ENCODE data around the gene PLCG1. TPM values are rescaled to one million over a fixed set of nuclear protein-coding genes. Genes with fewer than 3 reads are reported as not detected.

The PLCG1 gene
- total and polyA plus RNA-seq, 2 donors = 66.7 to 86.7 TPM

DNA sequence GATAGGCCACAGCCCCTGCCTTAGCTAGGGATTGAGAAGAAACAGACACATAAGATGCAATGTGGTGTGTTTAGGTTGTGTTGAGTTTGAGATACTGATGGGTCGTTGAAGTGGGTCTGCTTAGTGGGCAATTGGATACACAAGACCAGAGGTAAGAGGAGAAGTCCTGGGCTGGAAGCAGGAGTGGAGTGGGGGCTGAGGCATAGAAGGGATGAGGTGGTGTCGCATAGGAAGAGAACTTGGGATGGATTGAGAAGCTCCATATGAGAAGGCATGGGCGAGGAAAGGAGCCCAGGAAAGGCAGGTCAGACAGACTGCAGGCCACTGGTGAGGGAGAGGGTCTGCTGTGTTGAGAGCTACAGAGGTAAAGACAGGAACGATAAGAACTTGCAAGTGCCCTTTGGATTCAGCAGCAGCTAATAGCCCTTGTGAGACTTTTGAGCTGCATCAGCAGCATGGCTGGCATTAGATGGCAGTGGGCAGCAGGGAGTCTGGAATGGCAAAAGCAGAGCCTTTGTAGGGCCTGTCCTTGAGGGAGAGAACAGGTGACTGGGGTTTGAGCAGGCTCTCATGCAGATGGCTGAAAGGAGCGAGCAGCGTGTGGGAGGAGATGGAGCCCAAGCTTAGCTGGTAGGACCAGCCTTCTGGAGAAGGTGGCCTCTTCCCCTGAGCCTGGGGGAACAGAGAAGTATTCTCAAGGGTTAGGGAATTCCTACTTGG lies 33.2 kb downstream of the PLCG1 start:
- 92% methylated on average over 6 of the region's 6 CpGs for WGBS

DNA sequence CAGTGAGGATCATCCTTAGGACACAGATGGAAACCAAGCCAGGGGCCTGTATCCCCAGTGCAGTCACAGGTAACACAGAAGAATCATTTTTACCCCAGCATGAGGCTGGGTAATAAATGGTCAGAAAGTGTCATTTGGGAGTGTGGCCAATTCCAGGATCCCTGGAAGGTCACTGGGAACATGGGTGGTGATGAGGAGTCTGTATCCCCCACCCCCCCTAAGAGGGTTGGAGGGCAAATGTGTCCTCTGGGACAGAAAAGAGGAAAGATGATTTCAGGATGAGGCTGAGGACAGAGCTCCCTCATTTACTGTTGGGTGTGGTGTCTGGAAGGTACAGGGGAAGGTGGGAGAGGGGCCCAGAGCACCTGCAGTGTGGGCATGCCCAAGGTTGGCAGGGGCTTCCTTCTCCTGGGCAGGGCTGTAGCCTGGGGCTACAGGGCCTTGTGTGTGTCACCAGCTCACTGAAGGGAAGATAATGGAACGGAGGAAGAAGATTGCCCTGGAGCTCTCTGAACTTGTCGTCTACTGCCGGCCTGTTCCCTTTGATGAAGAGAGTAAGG lies 34.5 kb downstream of the PLCG1 start:
- no peak overlapping the region for H3K4me3 ChIP-seq (ENCODE audit: low read depth, low read length)
- peaks cover 3% of the 10 kb centered on the region for H3K36me3 ChIP-seq (ENCODE audit: insufficient read depth)
- 80% methylated on average over 3 of the region's 3 CpGs for WGBS
- no peak for DNase-seq (ENCODE audit: extremely low spot score)
- no peaks in the 10 kb centered on the region for H3K4me1 ChIP-seq (ENCODE audit: insufficient read depth)
- H3K27ac ChIP-seq (ENCODE audit: low read depth) = no peak overlapping the region

More for the DNA sequence above, 33.2 kb downstream of the PLCG1 start:
- no peak overlapping the region for H3K27ac ChIP-seq (ENCODE audit: low read depth)
- DNase-seq (ENCODE audit: extremely low spot score) = no peak
- no peak overlapping the region for H3K4me3 ChIP-seq (ENCODE audit: low read depth, low read length)
- H3K36me3 ChIP-seq (ENCODE audit: insufficient read depth) = peaks cover 7% of the 10 kb centered on the region
- H3K4me1 ChIP-seq (ENCODE audit: insufficient read depth) = no peaks in the 10 kb centered on the region

DNA sequence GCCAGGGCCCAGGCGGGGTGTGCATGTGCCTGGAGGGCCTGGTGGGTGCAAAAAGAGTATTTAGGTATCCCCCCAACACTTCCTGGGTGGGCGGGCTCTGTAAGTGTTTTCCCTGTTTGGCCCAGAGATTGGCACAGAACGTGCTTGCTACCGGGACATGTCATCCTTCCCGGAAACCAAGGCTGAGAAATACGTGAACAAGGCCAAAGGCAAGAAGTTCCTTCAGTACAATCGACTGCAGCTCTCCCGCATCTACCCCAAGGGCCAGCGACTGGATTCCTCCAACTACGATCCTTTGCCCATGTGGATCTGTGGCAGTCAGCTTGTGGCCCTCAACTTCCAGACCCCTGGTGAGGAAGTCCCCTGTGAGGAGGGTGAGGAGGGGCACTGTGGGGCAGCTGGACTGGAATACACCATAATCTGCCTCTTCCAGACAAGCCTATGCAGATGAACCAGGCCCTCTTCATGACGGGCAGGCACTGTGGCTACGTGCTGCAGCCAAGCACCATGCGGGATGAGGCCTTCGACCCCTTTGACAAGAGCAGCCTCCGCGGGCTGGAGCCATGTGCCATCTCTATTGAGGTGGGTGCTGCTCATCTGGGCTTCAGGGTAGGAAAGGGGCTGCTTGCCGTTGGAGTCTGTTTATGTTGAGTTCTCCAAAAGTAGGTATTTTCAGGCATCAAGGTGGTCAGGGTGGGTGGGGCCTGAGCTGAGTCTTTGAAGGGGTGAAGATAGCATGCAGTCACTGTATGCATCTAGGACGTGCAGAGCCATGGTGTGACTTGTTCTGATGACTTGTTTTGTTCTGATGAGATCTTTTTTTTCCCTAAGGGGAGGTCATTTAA lies 35.2 kb downstream of the PLCG1 start:
- H3K36me3 ChIP-seq (ENCODE audit: insufficient read depth) = peaks cover 3% of the 10 kb centered on the region
- H3K4me3 ChIP-seq (ENCODE audit: low read depth, low read length) = no peak overlapping the region
- H3K4me1 ChIP-seq (ENCODE audit: insufficient read depth) = no peaks in the 10 kb centered on the region
- peak overlapping the region; percentile 78 for H3K27ac ChIP-seq (ENCODE audit: low read depth)
- DNase-seq (ENCODE audit: extremely low spot score) = no peak
- WGBS = 60% methylated on average over 18 of the region's 18 CpGs

DNA sequence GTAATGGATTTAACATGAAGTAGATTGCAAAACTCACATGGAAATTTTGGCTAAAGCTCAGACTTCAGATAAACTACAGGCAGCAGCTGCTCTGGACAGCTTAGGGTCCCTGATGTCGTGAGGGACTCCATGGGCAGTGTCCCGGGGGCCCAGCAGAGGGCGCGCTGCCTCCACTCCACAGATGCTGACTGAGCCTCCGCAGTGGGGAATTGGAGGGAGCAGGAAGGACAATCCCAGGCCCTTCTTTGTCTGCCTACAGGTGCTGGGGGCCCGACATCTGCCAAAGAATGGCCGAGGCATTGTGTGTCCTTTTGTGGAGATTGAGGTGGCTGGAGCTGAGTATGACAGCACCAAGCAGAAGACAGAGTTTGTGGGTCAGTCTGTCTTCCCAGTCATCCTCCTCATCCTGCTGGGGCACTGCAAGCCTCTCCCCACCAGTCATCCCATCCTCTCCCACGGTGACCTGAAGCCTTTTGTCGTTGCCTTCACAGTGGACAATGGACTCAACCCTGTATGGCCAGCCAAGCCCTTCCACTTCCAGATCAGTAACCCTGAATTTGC lies 35.9 kb downstream of the PLCG1 start:
- H3K4me1 ChIP-seq (ENCODE audit: insufficient read depth) = no peaks in the 10 kb centered on the region
- WGBS = 19% methylated on average over 9 of the region's 9 CpGs
- peaks cover 3% of the 10 kb centered on the region for H3K36me3 ChIP-seq (ENCODE audit: insufficient read depth)

DNA sequence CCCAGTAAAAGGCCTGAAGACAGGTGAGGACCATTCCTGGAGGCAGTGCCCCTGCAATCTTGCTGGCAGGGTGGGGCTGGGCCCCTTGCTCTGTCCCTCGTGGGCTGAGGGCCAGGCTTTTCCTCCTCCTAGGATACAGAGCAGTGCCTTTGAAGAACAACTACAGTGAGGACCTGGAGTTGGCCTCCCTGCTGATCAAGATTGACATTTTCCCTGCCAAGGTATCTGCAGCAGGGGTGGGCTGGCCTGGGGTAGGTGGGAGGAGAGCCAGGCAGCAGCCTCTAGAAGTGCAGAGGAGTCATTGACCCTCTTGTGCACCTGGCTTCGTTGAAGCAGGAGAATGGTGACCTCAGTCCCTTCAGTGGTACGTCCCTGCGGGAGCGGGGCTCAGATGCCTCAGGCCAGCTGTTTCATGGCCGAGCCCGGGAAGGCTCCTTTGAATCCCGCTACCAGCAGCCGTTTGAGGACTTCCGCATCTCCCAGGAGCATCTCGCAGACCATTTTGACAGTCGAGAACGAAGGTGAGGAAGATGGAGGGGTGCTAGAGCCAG lies 36.5 kb downstream of the PLCG1 start:
- WGBS = 92% methylated on average over 13 of the region's 13 CpGs
- H3K4me1 ChIP-seq (ENCODE audit: insufficient read depth) = no peaks in the 10 kb centered on the region
- no peak overlapping the region for H3K27ac ChIP-seq (ENCODE audit: low read depth)
- H3K4me3 ChIP-seq (ENCODE audit: low read depth, low read length) = no peak overlapping the region
- peaks cover 3% of the 10 kb centered on the region for H3K36me3 ChIP-seq (ENCODE audit: insufficient read depth)
- DNase-seq (ENCODE audit: extremely low spot score) = no peak

More for the DNA sequence above, 35.9 kb downstream of the PLCG1 start:
- no peak overlapping the region for H3K4me3 ChIP-seq (ENCODE audit: low read depth, low read length)
- peak; percentile 40 for DNase-seq (ENCODE audit: extremely low spot score)
- H3K27ac ChIP-seq (ENCODE audit: low read depth) = no peak overlapping the region

DNA sequence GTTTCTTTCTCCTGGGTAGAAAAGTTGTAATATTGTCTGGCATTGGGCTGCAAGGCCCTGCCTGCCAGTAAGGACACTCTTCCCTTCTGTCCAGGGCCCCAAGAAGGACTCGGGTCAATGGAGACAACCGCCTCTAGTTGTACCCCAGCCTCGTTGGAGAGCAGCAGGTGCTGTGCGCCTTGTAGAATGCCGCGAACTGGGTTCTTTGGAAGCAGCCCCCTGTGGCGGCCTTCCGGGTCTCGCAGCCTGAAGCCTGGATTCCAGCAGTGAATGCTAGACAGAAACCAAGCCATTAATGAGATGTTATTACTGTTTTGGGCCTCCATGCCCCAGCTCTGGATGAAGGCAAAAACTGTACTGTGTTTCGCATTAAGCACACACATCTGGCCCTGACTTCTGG lies 37.0 kb downstream of the PLCG1 start:
- Histone ChIP-seq H3K4me1 (ENCODE audit: insufficient read depth) (no peaks in the 10 kb centered on the region), H3K4me3 (ENCODE audit: low read depth, low read length) (no peak overlapping the region), H3K27ac (ENCODE audit: low read depth) (no peak overlapping the region), H3K36me3 (ENCODE audit: insufficient read depth) (peaks cover 3% of the 10 kb centered on the region)
- DNase-seq (ENCODE audit: extremely low spot score) = no peak
- WGBS = 94% methylated on average over 10 of the region's 10 CpGs

DNA sequence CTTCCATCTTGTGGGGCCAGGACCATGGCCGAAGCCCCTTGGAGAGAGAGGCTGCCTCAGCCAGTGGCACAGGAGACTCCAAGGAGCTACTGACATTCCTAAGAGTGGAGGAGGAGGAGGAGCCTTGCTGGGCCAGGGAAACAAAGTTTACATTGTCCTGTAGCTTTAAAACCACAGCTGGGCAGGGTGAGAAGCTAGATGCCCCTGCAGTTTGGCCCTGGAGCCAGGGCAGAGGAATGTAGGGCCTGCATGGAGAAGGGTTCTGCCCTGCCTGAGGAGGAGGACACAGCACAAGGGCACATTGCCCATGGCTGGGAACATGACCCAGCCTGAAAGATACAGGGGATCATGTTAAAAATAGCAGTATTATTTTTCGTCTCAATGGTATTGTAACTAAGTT lies 37.4 kb downstream of the PLCG1 start:
- Histone ChIP-seq H3K36me3 (ENCODE audit: insufficient read depth) (peaks cover 3% of the 10 kb centered on the region), H3K4me3 (ENCODE audit: low read depth, low read length) (no peak overlapping the region), H3K27ac (ENCODE audit: low read depth) (no peak overlapping the region), H3K4me1 (ENCODE audit: insufficient read depth) (no peaks in the 10 kb centered on the region)
- 61% methylated on average over 2 of the region's 2 CpGs for WGBS
- DNase-seq (ENCODE audit: extremely low spot score) = no peak

DNA sequence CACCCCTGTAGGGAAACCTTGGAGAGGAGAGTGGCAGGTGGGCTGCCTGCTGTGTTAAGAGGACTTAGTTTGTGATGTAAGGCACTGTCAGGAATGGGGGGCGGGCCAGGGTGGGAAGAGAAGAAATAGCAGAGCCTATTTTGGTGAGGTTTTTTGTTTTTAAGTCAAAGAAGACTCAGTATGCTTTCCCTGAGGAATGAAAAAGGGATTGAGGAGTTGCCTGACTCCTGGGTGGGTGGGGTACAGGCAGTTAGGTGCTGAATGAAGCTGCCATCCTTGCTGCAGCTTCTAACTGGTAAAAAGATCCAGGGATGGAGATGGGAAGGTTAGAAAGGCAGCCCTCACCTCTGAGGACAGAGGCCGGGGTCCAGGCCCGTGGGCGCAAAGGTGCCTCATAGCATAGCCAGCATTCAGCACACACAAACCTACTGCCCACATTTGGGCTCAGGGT lies 37.9 kb downstream of the PLCG1 start:
- H3K27ac ChIP-seq (ENCODE audit: low read depth) = no peak overlapping the region
- WGBS = 96% methylated on average over 4 of the region's 4 CpGs
- no peak overlapping the region for H3K4me3 ChIP-seq (ENCODE audit: low read depth, low read length)
- H3K36me3 ChIP-seq (ENCODE audit: insufficient read depth) = no peaks in the 10 kb centered on the region
- DNase-seq (ENCODE audit: extremely low spot score) = no peak
- H3K4me1 ChIP-seq (ENCODE audit: insufficient read depth) = no peaks in the 10 kb centered on the region

DNA sequence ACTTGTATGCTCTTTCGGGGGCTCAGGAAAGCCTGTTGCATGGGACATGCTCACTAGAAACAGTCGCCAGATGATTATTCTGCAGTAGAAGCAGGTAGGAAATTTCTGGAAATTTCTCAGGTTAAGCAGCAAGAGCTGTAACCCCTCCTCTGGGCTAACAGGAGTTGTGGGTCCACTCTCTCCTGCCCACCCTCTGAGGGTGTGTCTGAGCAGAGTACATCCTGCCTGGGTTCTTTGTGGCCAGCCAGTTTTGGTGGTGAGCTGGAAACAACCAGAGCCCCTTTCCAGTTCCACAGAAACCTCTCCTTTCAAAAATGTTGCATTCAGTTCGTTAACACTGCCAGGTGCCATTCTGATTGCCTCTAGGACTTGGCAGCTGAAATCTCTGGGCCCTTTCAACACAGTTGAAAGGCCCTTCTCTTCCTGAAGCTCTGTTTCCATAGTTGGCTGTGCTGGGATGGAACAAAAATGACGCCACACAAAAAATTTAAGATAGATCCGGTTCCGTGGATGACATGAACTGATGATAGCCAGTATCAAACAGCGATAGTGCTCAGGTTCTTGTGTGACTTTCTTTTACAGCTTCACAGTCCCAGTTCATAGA lies 38.5 kb downstream of the PLCG1 start:
- Histone ChIP-seq H3K36me3 (ENCODE audit: insufficient read depth) (no peaks in the 10 kb centered on the region), H3K27ac (ENCODE audit: low read depth) (no peak overlapping the region), H3K4me3 (ENCODE audit: low read depth, low read length) (no peak overlapping the region), H3K4me1 (ENCODE audit: insufficient read depth) (no peaks in the 10 kb centered on the region)
- DNase-seq (ENCODE audit: extremely low spot score) = no peak
- 88% methylated on average over 7 of the region's 7 CpGs for WGBS

DNA sequence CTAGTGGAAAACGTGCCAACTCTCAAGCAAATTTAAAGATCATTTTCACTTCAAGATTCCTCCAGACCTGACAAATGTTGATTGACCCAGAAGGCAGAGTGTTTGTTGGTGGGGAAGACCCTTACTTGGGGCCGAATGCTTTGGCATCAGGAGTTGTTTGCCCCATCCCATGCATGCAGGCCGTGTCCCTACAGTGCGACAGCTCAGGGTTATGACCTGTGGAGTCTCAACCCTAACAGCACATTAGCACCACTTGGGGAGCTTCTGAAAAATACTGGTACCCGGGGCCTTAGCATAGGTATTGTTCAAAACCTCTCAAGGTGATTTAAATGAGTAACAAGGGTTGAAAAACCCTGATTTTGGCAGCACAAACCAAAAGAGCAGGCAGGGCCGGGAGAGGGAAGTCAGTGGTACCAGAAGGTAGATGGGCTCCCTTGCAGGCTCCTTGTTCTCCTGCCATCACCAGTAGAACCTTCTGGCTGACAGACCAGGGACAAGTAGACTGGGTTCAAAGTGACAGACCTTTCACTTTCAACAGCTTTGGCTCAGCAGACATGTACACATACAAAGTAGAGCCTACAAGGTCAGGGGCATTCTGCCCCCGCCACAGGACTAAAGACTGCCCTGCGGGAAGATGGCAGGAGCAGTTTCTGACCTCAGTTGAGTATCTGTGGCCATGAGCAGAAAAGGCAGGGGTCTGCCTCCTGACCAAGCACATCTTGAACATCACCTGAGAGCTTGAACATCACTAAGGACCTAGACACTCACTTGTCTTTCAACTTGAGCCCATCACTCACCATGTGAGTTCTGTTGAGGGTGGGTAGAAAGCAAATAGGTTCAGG lies 39.6 kb downstream of the PLCG1 start:
- 89% methylated on average over 8 of the region's 8 CpGs for WGBS
- DNase-seq (ENCODE audit: extremely low spot score) = no peak
- H3K4me1 ChIP-seq (ENCODE audit: insufficient read depth) = no peaks in the 10 kb centered on the region
- H3K36me3 ChIP-seq (ENCODE audit: insufficient read depth) = no peaks in the 10 kb centered on the region
- no peak overlapping the region for H3K4me3 ChIP-seq (ENCODE audit: low read depth, low read length)
- no peak overlapping the region for H3K27ac ChIP-seq (ENCODE audit: low read depth)

DNA sequence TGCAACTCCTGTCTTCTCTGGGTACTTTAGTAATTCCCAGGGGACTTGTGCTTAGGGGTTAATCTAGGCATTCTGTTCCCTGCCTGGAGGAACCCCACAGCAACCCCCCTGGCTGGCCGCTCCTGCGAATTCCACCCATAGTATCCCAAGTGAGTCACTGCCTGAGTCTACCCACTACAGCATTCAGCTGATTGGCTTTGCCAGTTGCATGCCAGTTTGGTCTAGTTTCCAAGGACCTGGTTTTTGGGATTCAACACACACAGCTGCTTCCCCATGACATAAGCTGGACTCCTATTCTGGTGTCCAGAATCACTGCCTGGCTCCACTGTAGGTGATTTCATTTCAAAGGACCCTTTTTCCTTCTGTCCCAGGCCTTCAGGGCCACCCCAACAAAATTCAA lies 40.3 kb downstream of the PLCG1 start:
- no peak for DNase-seq (ENCODE audit: extremely low spot score)
- WGBS = 40% methylated on average over 2 of the region's 2 CpGs

DNA sequence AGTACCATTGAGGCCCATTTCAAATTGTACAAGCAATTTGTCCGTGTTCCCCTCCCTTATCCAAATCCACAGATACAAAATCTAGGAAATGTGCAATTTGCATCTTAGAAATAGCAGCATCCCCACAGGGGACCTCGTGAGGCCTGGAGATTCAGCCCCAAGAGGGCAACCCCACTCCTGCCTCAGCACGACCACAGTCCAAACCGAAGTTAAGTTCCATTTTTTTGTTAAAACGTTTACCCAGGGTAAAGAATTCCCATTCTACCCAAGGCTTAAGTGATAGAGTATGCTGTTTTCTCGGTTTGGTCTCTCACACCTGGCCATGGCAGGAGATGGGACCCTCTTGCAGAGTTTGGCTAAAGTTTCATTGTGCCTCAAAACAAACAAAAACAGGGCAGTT lies 41.2 kb downstream of the PLCG1 start:
- Histone ChIP-seq H3K4me3 (ENCODE audit: low read depth, low read length) (no peak overlapping the region), H3K36me3 (ENCODE audit: insufficient read depth) (no peaks in the 10 kb centered on the region), H3K4me1 (ENCODE audit: insufficient read depth) (no peaks in the 10 kb centered on the region), H3K27ac (ENCODE audit: low read depth) (no peak overlapping the region)
- DNase-seq (ENCODE audit: extremely low spot score) = no peak
- 77% methylated on average over 6 of the region's 6 CpGs for WGBS

More for the DNA sequence above, 40.3 kb downstream of the PLCG1 start:
- H3K4me3 ChIP-seq (ENCODE audit: low read depth, low read length) = no peak overlapping the region
- no peaks in the 10 kb centered on the region for H3K4me1 ChIP-seq (ENCODE audit: insufficient read depth)
- no peaks in the 10 kb centered on the region for H3K36me3 ChIP-seq (ENCODE audit: insufficient read depth)
- peak overlapping the region; percentile 3 for H3K27ac ChIP-seq (ENCODE audit: low read depth)
